Panc1 (cell line): ENCODE data around the gene NCK2.

ENCODE experiments used
- CTCF ChIP-seq: fragments of 450-650 bp; IDR thresholded peaks from 2 replicates; pipeline ENCODE4 v1.5.1; 2017; ENCODE audit warnings: mild to moderate bottlenecking
- POLR2AphosphoS5 ChIP-seq: IDR thresholded peaks from 2 replicates; pipeline ENCODE4 v1.6.1; 2012; ENCODE audit warnings: mild to moderate bottlenecking, low read depth, low read length, moderate library complexity
- REST ChIP-seq, 2 experiments: IDR thresholded peaks; 2 replicates each; pipeline ENCODE4 v1.6.1; 2011 to 2012; ENCODE audit warnings: low read depth in 2 of 2, control low read depth in 1 of 2, low read length in 1 of 2, mild to moderate bottlenecking in 1 of 2, moderate library complexity in 1 of 2; ENCODE audit not compliant: insufficient read depth in 1 of 2
- TCF7L2 ChIP-seq: IDR thresholded peaks from 2 replicates; pipeline ENCODE4 v1.6.1; 2011; ENCODE audit warnings: mild to moderate bottlenecking, low read depth, low read length, inconsistent platforms

- TF ChIP-seq POLR2AphosphoS5 (no peak), REST (IDR thresholded peaks at IDR 0.05; ENCODE audit: insufficient read depth in 1 of 2, low read depth in 2 of 2, low read length in 1 of 2) (no peak), CTCF (no peak), TCF7L2 (no peak)
These were observed 32.9 kb downstream of the NCK2 start for GRCh38 chr2:105777506-105778055.
